GM12874 (cell line): ENCODE data around the gene CPZ.

ENCODE experiments used
- CTCF ChIP-seq: IDR thresholded peaks from 2 replicates; pipeline ENCODE4 v1.5.1; 2011; ENCODE audit warnings: low read depth, mild to moderate bottlenecking, control low read depth, low read length, moderate library complexity; ENCODE audit not compliant: insufficient read depth

Gene CPZ

DNA sequence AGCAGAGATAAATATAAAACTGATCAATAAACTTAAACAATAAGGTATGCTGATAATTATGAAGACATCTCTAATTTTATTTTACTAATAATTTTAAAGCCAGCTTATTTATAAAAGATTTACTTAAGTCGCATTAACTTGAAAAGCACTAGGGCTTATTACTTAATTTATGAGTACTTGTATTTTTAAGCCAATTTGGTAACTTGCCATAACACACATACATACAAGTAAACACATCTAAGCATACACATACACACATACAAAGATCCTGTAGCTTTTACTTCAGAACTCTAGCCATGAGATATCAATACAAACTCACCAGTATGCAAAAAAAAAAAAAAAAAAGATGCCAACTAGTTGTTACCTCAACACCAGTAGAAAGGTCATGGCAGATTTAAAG is 22.4 kb upstream of the CPZ start:
- no peak for TF ChIP-seq CTCF

DNA sequence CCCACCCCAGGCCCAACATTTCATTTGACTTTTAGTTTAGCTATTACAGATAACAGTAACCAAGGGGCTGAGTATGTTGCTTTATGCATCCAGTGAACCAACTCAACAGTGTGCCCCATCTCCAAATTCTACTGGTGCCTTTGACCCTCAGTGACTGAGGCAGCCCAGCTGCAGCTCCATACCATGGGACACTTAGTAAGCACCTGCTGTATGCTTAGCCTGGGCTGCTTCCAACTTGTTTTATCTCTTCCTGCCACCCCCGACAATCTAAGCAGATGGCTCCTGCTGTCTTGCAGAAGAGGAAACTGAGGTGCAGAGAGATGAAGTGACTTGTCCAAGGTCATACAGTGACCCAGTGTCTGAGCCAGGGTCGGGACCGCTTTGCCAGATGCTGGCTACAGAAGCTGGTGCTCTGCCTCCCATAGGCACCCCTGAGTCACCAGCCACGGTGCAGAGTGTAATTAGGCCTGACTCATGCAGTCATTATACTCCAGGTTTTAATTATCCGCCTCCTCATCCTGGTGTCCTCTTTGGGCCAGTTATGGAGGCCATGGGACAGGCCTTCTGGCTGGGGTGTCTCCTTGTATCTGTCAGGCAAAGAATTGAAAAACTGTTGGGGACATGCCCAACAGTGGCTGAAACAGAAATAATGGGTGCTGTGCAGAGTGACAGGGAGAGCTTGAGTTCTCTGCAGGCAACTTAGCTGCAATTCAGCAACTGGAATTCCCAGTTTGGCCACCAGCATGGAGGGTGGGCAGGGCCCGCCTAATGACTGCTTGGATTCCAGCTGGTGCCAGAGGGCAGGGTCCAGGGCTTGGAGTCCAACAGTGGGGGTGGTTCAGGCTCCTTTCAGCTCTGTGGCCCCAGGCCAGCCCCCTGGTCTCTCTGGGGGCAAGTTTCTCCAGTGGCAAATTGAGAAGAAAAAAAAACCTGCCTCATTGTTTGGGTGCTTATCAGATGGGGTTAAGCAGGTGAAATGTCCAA is 20.6 kb upstream of the CPZ start:
- no peak for TF ChIP-seq CTCF

DNA sequence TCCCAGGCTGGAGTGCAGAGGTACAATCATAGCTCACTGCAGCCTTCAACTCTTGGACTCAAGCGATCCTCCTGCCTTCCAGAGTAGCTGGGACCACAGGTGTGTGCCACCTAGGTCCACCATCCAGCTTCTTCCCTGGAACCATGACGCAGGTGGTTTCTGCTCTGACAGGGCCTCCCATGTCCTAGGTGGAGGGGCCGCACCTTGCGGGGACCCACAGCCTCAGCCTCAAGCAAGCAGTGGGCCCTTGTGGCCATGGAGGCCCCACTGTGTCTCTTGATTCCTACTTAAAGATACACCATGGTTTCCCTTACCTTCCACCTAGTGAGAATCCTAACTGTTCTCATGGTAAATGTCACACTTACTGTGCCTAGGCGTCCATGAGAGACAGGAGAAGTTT is 19.3 kb upstream of the CPZ start:
- TF ChIP-seq CTCF = no peak

- TF ChIP-seq CTCF = no peak
Measured at GRCh38 chr4:8574796-8575370, 17.7 kb upstream of the CPZ start.

DNA sequence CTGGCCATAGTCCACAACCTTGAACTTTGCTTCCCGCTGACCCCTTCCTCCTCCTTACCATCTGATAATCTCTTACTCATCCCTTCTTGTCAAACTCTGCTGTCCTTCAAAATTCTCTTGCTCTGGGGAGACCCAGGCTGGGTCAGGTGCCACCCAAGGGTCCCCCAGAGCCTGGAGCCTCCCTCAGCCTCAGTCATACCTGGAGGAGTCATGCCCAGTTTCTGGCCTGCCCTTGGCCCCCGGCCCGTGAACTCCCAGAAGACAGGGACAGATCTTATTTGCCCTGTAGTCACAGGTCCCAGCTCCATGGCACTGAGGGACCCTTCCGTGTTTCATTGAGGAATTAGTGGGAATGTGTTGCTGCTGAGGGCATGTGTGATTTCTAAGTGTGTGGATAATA is 17.1 kb upstream of the CPZ start:
- TF ChIP-seq CTCF = no peak

DNA sequence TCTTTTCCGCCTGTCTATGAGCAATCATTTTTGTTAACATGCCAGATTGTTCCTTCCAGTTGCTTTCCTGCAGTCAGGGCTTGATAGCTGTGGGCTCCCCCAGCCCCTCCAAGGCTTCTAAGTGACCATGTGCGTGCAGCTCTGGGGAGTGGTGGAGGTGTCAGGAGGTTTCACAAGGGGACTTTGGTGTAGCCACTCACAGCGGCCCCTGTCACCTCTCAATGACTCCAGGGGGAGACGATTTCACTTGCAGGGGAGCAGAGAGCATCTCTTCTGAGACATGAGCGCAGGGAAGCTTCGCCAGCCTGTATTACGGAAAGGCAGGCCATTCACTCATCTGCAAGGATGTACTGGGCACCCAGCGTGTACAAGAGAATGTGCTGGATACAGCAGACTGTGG is 15.5 kb upstream of the CPZ start:
- TF ChIP-seq CTCF = no peak

DNA sequence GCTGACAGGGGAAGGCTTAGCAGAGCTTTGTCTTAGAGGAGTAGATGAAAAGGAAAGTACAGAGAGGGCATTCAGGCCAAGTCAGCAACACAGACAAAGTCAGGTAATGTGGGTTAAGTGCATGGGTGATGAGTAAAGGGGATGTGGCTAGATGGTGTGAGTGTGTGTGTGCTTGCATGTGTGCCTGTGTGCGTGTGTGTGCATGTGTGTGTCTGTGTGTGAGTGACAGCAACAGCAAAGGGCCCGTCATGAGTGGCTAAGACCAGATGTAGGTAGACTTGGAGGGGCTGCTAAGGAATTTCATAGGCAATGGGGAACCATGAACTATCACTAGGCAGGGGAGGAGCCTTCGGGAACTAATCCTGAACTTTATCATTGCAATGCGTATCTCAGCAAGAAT is 14.6 kb upstream of the CPZ start:
- TF ChIP-seq CTCF = no peak
